GM23338 (cell line): ENCODE data around the gene ERC1. TPM values are rescaled to one million over a fixed set of nuclear protein-coding genes. Genes with fewer than 3 reads are reported as not detected.

Experiments
- ATAC-seq: fragments of 200-7000 bp; cut with Tn5 transposase; 3 replicates; pipeline ENCODE4 v1.9.1; 2020
- DNase-seq: peaks from one replicate; pipeline ENCODE4 v3.0.0-alpha.2; 2015; ENCODE audit warnings: low spot score
- H2AFZ ChIP-seq: fragments of 200-600 bp; sonication (generic); 2 replicates; pipeline ENCODE4 v1.8.0; 2016; ENCODE audit warnings: antibody characterized with exemption, mild to moderate bottlenecking, moderate library complexity
- H3F3A ChIP-seq: fragments of 200-600 bp; sonication (generic); replicated peaks from 2 replicates; pipeline ENCODE4 v1.8.0; 2017; ENCODE audit warnings: antibody characterized with exemption, mixed run types, low read depth
- H3K27ac ChIP-seq: fragments of 200-600 bp; sonication (generic); 2 replicates; pipeline ENCODE4 v1.6.1; 2016; ENCODE audit warnings: low read depth
- H3K27me3 ChIP-seq: fragments of 200-600 bp; sonication (generic); 2 replicates; pipeline ENCODE4 v1.8.0; 2016; ENCODE audit warnings: mild to moderate bottlenecking, mixed run types, moderate library complexity; ENCODE audit not compliant: insufficient read depth
- H3K36me3 ChIP-seq: fragments of 200-600 bp; sonication (generic); 2 replicates; pipeline ENCODE4 v1.8.0; 2016; ENCODE audit warnings: mild to moderate bottlenecking; ENCODE audit not compliant: insufficient read depth
- H3K4me1 ChIP-seq: fragments of 200-600 bp; sonication (generic); 2 replicates; pipeline ENCODE4 v1.8.0; 2016; ENCODE audit warnings: mild to moderate bottlenecking, moderate library complexity; ENCODE audit not compliant: insufficient read depth
- H3K4me2 ChIP-seq: fragments of 200-600 bp; sonication (generic); 2 replicates; pipeline ENCODE4 v1.7.1; 2017; ENCODE audit warnings: mixed run types
- H3K4me3 ChIP-seq: fragments of 200-600 bp; sonication (generic); 2 replicates; pipeline ENCODE4 v1.6.1; 2016; ENCODE audit warnings: mixed run types
- H3K79me2 ChIP-seq: fragments of 200-600 bp; sonication (generic); replicated peaks from 2 replicates; pipeline ENCODE4 v1.8.0; 2017; ENCODE audit warnings: mild to moderate bottlenecking; ENCODE audit not compliant: insufficient read depth
- H3K9me2 ChIP-seq: fragments of 200-600 bp; sonication (generic); 2 replicates; pipeline ENCODE4 v1.8.0; 2017; ENCODE audit not compliant: insufficient read depth
- H4K20me1 ChIP-seq: fragments of 200-600 bp; sonication (generic); replicated peaks from 2 replicates; pipeline ENCODE4 v1.8.0; 2017; ENCODE audit warnings: mild to moderate bottlenecking; ENCODE audit not compliant: insufficient read depth
- H3K27ac Mint-ChIP-seq: 2 replicates; pipeline ENCODE4 v1.8.0; 2020; ENCODE audit warnings: inconsistent platforms, mild to moderate bottlenecking, moderate library complexity, mixed read lengths
- H3K27me3 Mint-ChIP-seq: 3 replicates; pipeline ENCODE4 v1.8.0; 2022; ENCODE audit warnings: low read depth, mild to moderate bottlenecking, moderate library complexity, mixed read lengths, inconsistent platforms; ENCODE audit not compliant: insufficient read depth, poor library complexity
- H3K36me3 Mint-ChIP-seq: 3 replicates; pipeline ENCODE4 v1.8.0; 2021; ENCODE audit warnings: low read depth, mild to moderate bottlenecking, inconsistent platforms, moderate library complexity, mixed read lengths
- H3K4me1 Mint-ChIP-seq: 3 replicates; pipeline ENCODE4 v1.8.0; 2020; ENCODE audit warnings: mild to moderate bottlenecking, inconsistent platforms, mixed read lengths
- H3K4me3 Mint-ChIP-seq: 3 replicates; pipeline ENCODE4 v1.8.0; 2021; ENCODE audit warnings: moderate library complexity, mild to moderate bottlenecking, inconsistent platforms, mixed read lengths
- H3K9me3 Mint-ChIP-seq: 3 replicates; pipeline ENCODE4 v1.8.0; 2020; ENCODE audit warnings: moderate library complexity, mild to moderate bottlenecking, inconsistent platforms, mixed read lengths
- CREB1 ChIP-seq: fragments of 250-450 bp; sonication (Bioruptor Pico); IDR thresholded peaks from 2 replicates; pipeline ENCODE4 v1.5.0; 2020; ENCODE audit warnings: low read depth, mild to moderate bottlenecking, moderate library complexity
- CTCF ChIP-seq, 2 experiments: fragments of 200-600 bp in 1 of 2; sonication (generic) in 1 of 2; conservative IDR thresholded peaks; 2 replicates each; pipeline versions ENCODE4 v1.5.1 to v1.6.1; 2016 to 2017; ENCODE audit warnings: antibody characterized with exemption in 2 of 2, low read depth in 2 of 2, mild to moderate bottlenecking in 2 of 2, moderate library complexity in 1 of 2
- ETS1 ChIP-seq: IDR thresholded peaks from 2 replicates; pipeline ENCODE4 v1.6.1; 2016; ENCODE audit warnings: antibody characterized with exemption
- EZH2 ChIP-seq: fragments of 200-600 bp; sonication (generic); IDR thresholded peaks from one replicate; pipeline ENCODE4 v1.8.0; 2017; ENCODE audit warnings: antibody characterized with exemption, mild to moderate bottlenecking, low read depth; ENCODE audit not compliant: unreplicated experiment
- EZH2phosphoT487 ChIP-seq: fragments of 200-600 bp; sonication (generic); IDR thresholded peaks from one replicate; pipeline ENCODE4 v1.8.1; 2018; ENCODE audit warnings: antibody characterized with exemption; ENCODE audit not compliant: unreplicated experiment
- JUNB ChIP-seq: IDR thresholded peaks from one replicate; pipeline ENCODE4 v1.6.1; 2016; ENCODE audit warnings: antibody characterized with exemption; ENCODE audit not compliant: unreplicated experiment
- NANOG ChIP-seq: IDR thresholded peaks from 2 replicates; pipeline ENCODE4 v1.6.1; 2016; ENCODE audit warnings: antibody characterized with exemption, borderline replicate concordance
- POLR2AphosphoS5 ChIP-seq: IDR thresholded peaks from 2 replicates; pipeline ENCODE4 v1.6.1; 2016; ENCODE audit warnings: antibody characterized with exemption, low read depth
- REST ChIP-seq: IDR thresholded peaks from one replicate; pipeline ENCODE4 v1.6.1; 2018; ENCODE audit warnings: antibody characterized with exemption; ENCODE audit not compliant: unreplicated experiment
- STAT1 ChIP-seq: IDR thresholded peaks from one replicate; pipeline ENCODE4 v1.6.1; 2016; ENCODE audit warnings: antibody characterized with exemption; ENCODE audit not compliant: unreplicated experiment
- ZNF114 ChIP-seq: fragments of 250-450 bp; sonication (Bioruptor Pico); IDR thresholded peaks from 2 replicates; pipeline ENCODE4 v1.5.0; 2020; ENCODE audit warnings: mild to moderate bottlenecking, moderate library complexity
- ZNF331 ChIP-seq: fragments of 250-450 bp; sonication (Bioruptor Pico); IDR thresholded peaks from 2 replicates; pipeline ENCODE4 v1.5.0; 2020; ENCODE audit warnings: low read depth, mild to moderate bottlenecking, moderate library complexity
- ZNF462 ChIP-seq: fragments of 250-450 bp; sonication (Bioruptor Pico); IDR thresholded peaks from 2 replicates; pipeline ENCODE4 v1.5.0; 2020; ENCODE audit warnings: mild to moderate bottlenecking, moderate library complexity
- polyA plus RNA-seq: library from polyadenylated mRNA; unstranded; fragments of >200 nt; fragmentation: Nextera tagmentation; extraction: Ambion mirVana; gene quantifications from 2 replicates; pipeline ENCODE4 v1.2.1, GENCODE V29; 2016
- total RNA-seq: library from RNA; depleted of rRNA; stranded (reverse); fragments of >200 nt; shearing (Covaris generic); gene quantifications from 2 replicates; pipeline ENCODE4 v1.2.3, GENCODE V29; 2014

Gene ERC1
- total and polyA plus RNA-seq, 2 experiments from 2014 or later = 28.1 to 35.3 TPM

GRCh38 chr12:1318327-1319031, 327.5 kb downstream of the ERC1 start:
- H3K9me3 Mint-ChIP-seq = peaks cover 6% of the 10 kb centered on the region; the same call in 1 of the 3 replicates
- H3K4me3 ChIP-seq = no peak overlapping the region
- H3K79me2 ChIP-seq = no peaks in the 10 kb centered on the region
- no peaks in the 10 kb centered on the region; the same call in 1 of the 2 replicates for H3K36me3 ChIP-seq
- peaks cover 1% of the 10 kb centered on the region for H3K27me3 Mint-ChIP-seq
- H3K4me1 ChIP-seq = no peaks in the 10 kb centered on the region
- H4K20me1 ChIP-seq = no peaks in the 10 kb centered on the region
- no peaks in the 10 kb centered on the region for H3K9me2 ChIP-seq
- no peak overlapping the region; the same call in 1 of the 2 replicates for H3K27ac Mint-ChIP-seq
- DNase-seq = peak; percentile 48
- H2AFZ ChIP-seq = no peak overlapping the region
- H3K4me1 Mint-ChIP-seq = peaks cover 11% of the 10 kb centered on the region; the same call in 2 of the 3 replicates
- H3K36me3 Mint-ChIP-seq = peaks cover 23% of the 10 kb centered on the region; the same call in 2 of the 3 replicates
- ATAC-seq = peak; percentile 97
- H3K4me2 ChIP-seq = no peak overlapping the region
- 0 out of 2 replicates have a peak overlapping the region, but pooled peaks have one; percentile 1 for H3K27ac ChIP-seq
- no peaks in the 10 kb centered on the region for H3F3A ChIP-seq
- no peak for TF ChIP-seq NANOG
- no peak for TF ChIP-seq JUNB
- no peak for TF ChIP-seq CREB1 (CRISPR knock-in tag)
- no peak for TF ChIP-seq CTCF (conservative IDR thresholded peaks at IDR 0.05; ENCODE audit: low read depth in 2 of 2)
- no peak for TF ChIP-seq ZNF114 (CRISPR knock-in tag)
- TF ChIP-seq ZNF462 (CRISPR knock-in tag) = no peak
- TF ChIP-seq REST = no peak
- TF ChIP-seq EZH2phosphoT487 = no peak
- TF ChIP-seq STAT1 = no peak
- TF ChIP-seq EZH2 = no peak
- TF ChIP-seq ETS1 = no peak
- no peak for TF ChIP-seq ZNF331
- no peak for TF ChIP-seq POLR2AphosphoS5
- no peak overlapping the region for H3K4me3 Mint-ChIP-seq
- no peaks in the 10 kb centered on the region for H3K27me3 ChIP-seq
